HepG2 (cell line): Measurements from ENCODE around the gene RPL41. TPM values are rescaled to one million over a fixed set of nuclear protein-coding genes. Genes with fewer than 3 reads are reported as not detected.

Source experiments
- ARHGAP35 ChIP-seq: sonication (generic); formaldehyde crosslinking; IDR thresholded peaks from 2 replicates; pipeline ENCODE4 v1.9.0; 2022; ENCODE audit warnings: mild to moderate bottlenecking, inconsistent platforms, moderate library complexity, missing genetic modification reagents, borderline replicate concordance
- ATAD3A ChIP-seq: sonication (generic); formaldehyde crosslinking; IDR thresholded peaks from 2 replicates; pipeline ENCODE4 v1.4.0; 2020; ENCODE audit warnings: missing genetic modification reagents
- CBX1 ChIP-seq: IDR thresholded peaks from one replicate; pipeline ENCODE4 v1.6.1; 2016; ENCODE audit warnings: antibody characterized with exemption, low read depth
- EEA1 ChIP-seq: sonication (generic); formaldehyde crosslinking; IDR thresholded peaks from 2 replicates; pipeline ENCODE4 v1.5.1; 2020; ENCODE audit warnings: mild to moderate bottlenecking, missing genetic modification reagents, borderline replicate concordance
- ETS1 ChIP-seq: sonication (generic); formaldehyde crosslinking; IDR thresholded peaks from 2 replicates; pipeline ENCODE4 v1.4.0; 2020; ENCODE audit warnings: missing genetic modification reagents
- HNRNPL ChIP-seq: fragments of 200-400 bp; formaldehyde crosslinking; IDR thresholded peaks from 2 replicates; pipeline ENCODE4 v1.6.1; 2017; ENCODE audit warnings: mild to moderate bottlenecking, low read depth, low read length
- MATR3 ChIP-seq: sonication (generic); formaldehyde crosslinking; IDR thresholded peaks from 2 replicates; pipeline ENCODE4 v1.4.0; 2020; ENCODE audit warnings: missing genetic modification reagents
- MXD1 ChIP-seq: sonication (generic); formaldehyde crosslinking; IDR thresholded peaks from 2 replicates; pipeline ENCODE4 v1.4.0; 2020; ENCODE audit warnings: mild to moderate bottlenecking, missing genetic modification reagents
- MXI1 ChIP-seq: IDR thresholded peaks from 3 replicates; pipeline ENCODE4 v1.6.1; 2012; ENCODE audit warnings: low read depth, low read length, inconsistent platforms, borderline replicate concordance
- NFYB ChIP-seq: sonication (generic); formaldehyde crosslinking; IDR thresholded peaks from 2 replicates; pipeline ENCODE4 v1.4.0; 2020; ENCODE audit warnings: missing genetic modification reagents
- NR1H2 ChIP-seq: sonication (generic); formaldehyde crosslinking; IDR thresholded peaks from 2 replicates; pipeline ENCODE4 v1.8.1; 2022; ENCODE audit warnings: low read depth, missing genetic modification reagents, borderline replicate concordance
- NR2F2 ChIP-seq: IDR thresholded peaks from 2 replicates; pipeline ENCODE4 v1.6.1; 2012; ENCODE audit warnings: low read depth, inconsistent platforms, borderline replicate concordance
- NRL ChIP-seq: sonication (generic); formaldehyde crosslinking; IDR thresholded peaks from 2 replicates; pipeline ENCODE4 v1.5.0; 2020; ENCODE audit warnings: missing genetic modification reagents, mild to moderate bottlenecking, moderate library complexity, borderline replicate concordance
- RXRA ChIP-seq: sonication (generic); formaldehyde crosslinking; IDR thresholded peaks from 2 replicates; pipeline ENCODE4 v1.5.1; 2020; ENCODE audit warnings: missing genetic modification reagents
- SATB2 ChIP-seq: sonication (generic); formaldehyde crosslinking; IDR thresholded peaks from 2 replicates; pipeline ENCODE4 v1.5.0; 2020; ENCODE audit warnings: missing genetic modification reagents
- SIN3A ChIP-seq: IDR thresholded peaks from 2 replicates; pipeline ENCODE4 v1.6.1; 2011; ENCODE audit warnings: low read depth, mild to moderate bottlenecking, control low read depth, low read length, borderline replicate concordance
- SKIL ChIP-seq: sonication (generic); formaldehyde crosslinking; IDR thresholded peaks from 2 replicates; pipeline ENCODE4 v1.8.0; 2022; ENCODE audit warnings: missing genetic modification reagents, mild to moderate bottlenecking, moderate library complexity, borderline replicate concordance
- TBX3 ChIP-seq: fragments of 450-650 bp; IDR thresholded peaks from 2 replicates; pipeline ENCODE4 v1.6.1; 2017; ENCODE audit warnings: antibody characterized with exemption, mild to moderate bottlenecking, inconsistent platforms, borderline replicate concordance
- ZBTB43 ChIP-seq: sonication (generic); formaldehyde crosslinking; conservative IDR thresholded peaks from 2 replicates; pipeline ENCODE4 v1.4.0; 2020; ENCODE audit warnings: missing genetic modification reagents
- ZIK1 ChIP-seq: sonication (generic); formaldehyde crosslinking; IDR thresholded peaks from 2 replicates; pipeline ENCODE4 v1.5.0; 2020; ENCODE audit warnings: mild to moderate bottlenecking, low read depth, missing genetic modification reagents, borderline replicate concordance
- ZNF331 ChIP-seq: sonication (generic); formaldehyde crosslinking; IDR thresholded peaks from 2 replicates; pipeline ENCODE4 v1.4.0; 2020; ENCODE audit warnings: missing genetic modification reagents
- ZNF547 ChIP-seq: sonication (generic); formaldehyde crosslinking; IDR thresholded peaks from 2 replicates; pipeline ENCODE4 v1.5.1; 2020; ENCODE audit warnings: mild to moderate bottlenecking, missing genetic modification reagents
- ZNF558 ChIP-seq: sonication (generic); formaldehyde crosslinking; IDR thresholded peaks from 2 replicates; pipeline ENCODE4 v1.9.0; 2022; ENCODE audit warnings: mild to moderate bottlenecking, missing genetic modification reagents, borderline replicate concordance
- ZNF652 ChIP-seq: IDR thresholded peaks from 2 replicates; pipeline ENCODE4 v1.6.1; 2016; ENCODE audit warnings: low read depth, borderline replicate concordance
- ZNF883 ChIP-seq: sonication (generic); formaldehyde crosslinking; IDR thresholded peaks from 2 replicates; pipeline ENCODE4 v1.5.1; 2020; ENCODE audit warnings: mild to moderate bottlenecking, missing genetic modification reagents; ENCODE audit errors: not compliant biosample characterization
- polyA plus RNA-seq, 8 experiments: library from polyadenylated mRNA; depleted of rRNA in 3 of 8; stranded (reverse) in 7 of 8; unstranded in 1 of 8; fragments of >200 nt; fragmentation: Illumina TruSeq in 4 of 8; extraction: Trizol in 4 of 8; gene quantifications; 2 replicates each; pipeline versions ENCODE4 v1.2.1 to v1.2.3, GENCODE V29; 2011 to 2016; ENCODE audit warnings: low read depth in 4 of 8, missing spikeins in 1 of 8, mixed read lengths in 1 of 8; ENCODE audit not compliant: insufficient read depth in 1 of 8
- total RNA-seq, 5 experiments: library from RNA; depleted of rRNA; stranded (reverse); fragments of >200 nt; fragmentation: Illumina TruSeq; extraction: Trizol; gene quantifications; 2 replicates each; pipeline ENCODE4 v1.2.3, GENCODE V29; 2016; ENCODE audit warnings: low read depth in 1 of 5

RPL41 gene
- total and polyA plus RNA-seq, 2 of the 13 experiments (the other 11 are each of a cell fraction or from before 2014, with no cell fraction given) = 4,012 to 7,670 TPM

GRCh38 chr12:56116267-56117081 lies at the start of gene RPL41 (continued):
- TF ChIP-seq ZBTB43 (CRISPR knock-in tag) = 0 out of 2 replicates have a peak, but pooled peaks have one; percentile 38
- TF ChIP-seq NRL = peak; percentile 32; the same call in 1 of the 2 replicates
- TF ChIP-seq MATR3 = no peak
- peak; percentile 67 for TF ChIP-seq ZNF883 (CRISPR knock-in tag)
- peak; percentile 61; the same call in 1 of the 2 replicates for TF ChIP-seq MXD1 (CRISPR knock-in tag)
- TF ChIP-seq NR1H2 = no peak
- no peak for TF ChIP-seq ETS1
- TF ChIP-seq CBX1 = no peak
- no peak for TF ChIP-seq ZNF652 (CRISPR knock-in tag)
- TF ChIP-seq ARHGAP35 = no peak
- peak; percentile 62; the same call in 1 of the 2 replicates for TF ChIP-seq ZNF331 (CRISPR knock-in tag)
- TF ChIP-seq ZNF547 (CRISPR knock-in tag) = no peak
- TF ChIP-seq TBX3 = peak; percentile 78; the same call in 1 of the 2 replicates
- TF ChIP-seq EEA1 (CRISPR knock-in tag) = no peak
- peak; percentile 17; the same call in 1 of the 2 replicates for TF ChIP-seq NR2F2
- TF ChIP-seq NFYB (CRISPR knock-in tag) = peak; percentile 17; the same call in 1 of the 2 replicates
- TF ChIP-seq ZNF558 (CRISPR knock-in tag) = peak; percentile 45; the same call in 1 of the 2 replicates
- TF ChIP-seq RXRA = 0 out of 2 replicates have a peak, but pooled peaks have one; percentile 44
- no peak for TF ChIP-seq ZIK1 (CRISPR knock-in tag)
- peak; percentile 80; the same call in 1 of the 3 replicates for TF ChIP-seq MXI1
- TF ChIP-seq SATB2 = no peak
- no peak for TF ChIP-seq HNRNPL
- peak; percentile 86 for TF ChIP-seq SIN3A
- no peak for TF ChIP-seq SKIL (CRISPR knock-in tag)
- no peak for TF ChIP-seq ATAD3A (CRISPR knock-in tag)
